ENCODE data around the gene ADAM21. TPM values are rescaled to one million over a fixed set of nuclear protein-coding genes. Genes with fewer than 3 reads are reported as not detected.

Gene ADAM21
- total RNA-seq, 3 donors from 2014 or later (not counting 1 experiment from before 2014, with no cell fraction given), result not detected

GRCh38 chr14:70441641-70442040 is 10.3 kb upstream of the ADAM21 start:
- Histone ChIP-seq H3K9me3 (ENCODE audit: control insufficient read depth, insufficient read depth, low read length) (peaks cover 43% of the 10 kb centered on the region), H3K4me3 (ENCODE audit: low read length) (no peak overlapping the region), H3K27me3 (ENCODE audit: control insufficient read depth, insufficient read depth, low read length) (no peaks in the 10 kb centered on the region), H3K27ac (ENCODE audit: low read length) (no peak overlapping the region), H3K4me1 (ENCODE audit: control insufficient read depth, insufficient read depth, low read length) (no peaks in the 10 kb centered on the region), H3K36me3 (ENCODE audit: control insufficient read depth, insufficient read depth, low read length) (no peaks in the 10 kb centered on the region)
- intact Hi-C loops (cut with micrococcal nuclease), result no loop called here
- ATAC-seq (no peak), DNase-seq (no peak)
- Mint-ChIP-seq H3K36me3 (peaks cover 6% of the 10 kb centered on the region), H3K9me3 (peaks cover 4 to 9% of the 10 kb centered on the region in 2 donors), H3K4me1 (no peaks in the 10 kb centered on the region), H3K27me3 (ENCODE audit: low read depth in 2 of 2) (peaks cover 0 to under 1% of the 10 kb centered on the region in 2 donors), H3K27ac (no peak overlapping the region), H3K4me3 (no peak overlapping the region)
- no peak for TF ChIP-seq CTCF (IDR thresholded peaks at IDR 0.05)
- WGBS (ENCODE audit: insufficient coverage), result 74% methylated on average over 3 of the region's 3 CpGs

GRCh38 chr14:70442750-70443149 is 9.2 kb upstream of the ADAM21 start:
- no peak for ATAC-seq
- intact Hi-C loops (cut with micrococcal nuclease), result no loop called here
- no peak for DNase-seq
- no peaks in the 10 kb centered on the region for H3K27me3 Mint-ChIP-seq (ENCODE audit: low read depth in 2 of 2)
- no peaks in the 10 kb centered on the region for H3K4me1 Mint-ChIP-seq
- peaks cover 2 to 6% of the 10 kb centered on the region in 2 donors for H3K9me3 Mint-ChIP-seq
- peaks cover 6% of the 10 kb centered on the region for H3K36me3 Mint-ChIP-seq
- no peak overlapping the region for H3K27ac Mint-ChIP-seq
- Histone ChIP-seq H3K4me3 (ENCODE audit: low read length) (no peak overlapping the region), H3K27me3 (ENCODE audit: control insufficient read depth, insufficient read depth, low read length) (no peaks in the 10 kb centered on the region), H3K27ac (ENCODE audit: low read length) (no peak overlapping the region), H3K36me3 (ENCODE audit: control insufficient read depth, insufficient read depth, low read length) (no peaks in the 10 kb centered on the region), H3K9me3 (ENCODE audit: control insufficient read depth, insufficient read depth, low read length) (peaks cover 34% of the 10 kb centered on the region), H3K4me1 (ENCODE audit: control insufficient read depth, insufficient read depth, low read length) (no peaks in the 10 kb centered on the region)
- WGBS (ENCODE audit: insufficient coverage), result 90% methylated on average over 4 of the region's 4 CpGs
- TF ChIP-seq CTCF (IDR thresholded peaks at IDR 0.05), result no peak
- H3K4me3 Mint-ChIP-seq, result no peak overlapping the region

- Mint-ChIP-seq H3K27me3 (ENCODE audit: low read depth in 2 of 2) (no peaks in the 10 kb centered on the region), H3K4me1 (no peaks in the 10 kb centered on the region), H3K4me3 (no peak overlapping the region), H3K36me3 (no peaks in the 10 kb centered on the region), H3K9me3 (peaks cover 0 to 1% of the 10 kb centered on the region in 2 donors), H3K27ac (no peak overlapping the region)
- Histone ChIP-seq H3K27ac (ENCODE audit: low read length) (no peak overlapping the region), H3K9me3 (ENCODE audit: control insufficient read depth, insufficient read depth, low read length) (peaks cover 3% of the 10 kb centered on the region), H3K27me3 (ENCODE audit: control insufficient read depth, insufficient read depth, low read length) (no peaks in the 10 kb centered on the region), H3K4me1 (ENCODE audit: control insufficient read depth, insufficient read depth, low read length) (no peaks in the 10 kb centered on the region), H3K36me3 (ENCODE audit: control insufficient read depth, insufficient read depth, low read length) (no peaks in the 10 kb centered on the region), H3K4me3 (ENCODE audit: low read length) (no peak overlapping the region)
- DNase-seq (no peak), ATAC-seq (no peak)
- 84% methylated on average over 4 of the region's 4 CpGs for WGBS (ENCODE audit: insufficient coverage)
- TF ChIP-seq CTCF (IDR thresholded peaks at IDR 0.05), result no peak
- intact Hi-C loops (cut with micrococcal nuclease), result no loop called here
These were observed 3.2 kb upstream of the ADAM21 start for GRCh38 chr14:70448633-70449340.

GRCh38 chr14:70454731-70455130 is 2.8 kb downstream of the ADAM21 start:
- Mint-ChIP-seq H3K4me1 (no peaks in the 10 kb centered on the region), H3K27ac (no peak overlapping the region), H3K9me3 (no peaks in the 10 kb centered on the region), H3K36me3 (no peaks in the 10 kb centered on the region), H3K27me3 (ENCODE audit: low read depth in 2 of 2) (peaks cover 2 to 19% of the 10 kb centered on the region in 2 donors), H3K4me3 (no peak overlapping the region)
- DNase-seq (no peak), ATAC-seq (no peak)
- Histone ChIP-seq H3K4me1 (ENCODE audit: control insufficient read depth, insufficient read depth, low read length) (no peaks in the 10 kb centered on the region), H3K36me3 (ENCODE audit: control insufficient read depth, insufficient read depth, low read length) (no peaks in the 10 kb centered on the region), H3K27me3 (ENCODE audit: control insufficient read depth, insufficient read depth, low read length) (no peaks in the 10 kb centered on the region), H3K9me3 (ENCODE audit: control insufficient read depth, insufficient read depth, low read length) (no peaks in the 10 kb centered on the region), H3K27ac (ENCODE audit: low read length) (no peak overlapping the region), H3K4me3 (ENCODE audit: low read length) (no peak overlapping the region)
- intact Hi-C loops (cut with micrococcal nuclease), result no loop called here
- no peak for TF ChIP-seq CTCF (IDR thresholded peaks at IDR 0.05)
- WGBS (ENCODE audit: insufficient coverage), result 9% methylated on average over 1 of the region's 1 CpG
